T-helper 1 cell treated with Interleukin-12 subunit alpha and Interleukin-12 subunit beta and Interleukin-4 antibody, amounts not matched to agents 30 μg/mL and 1 μg/mL, for 36 hours (primary cell): Measurements from ENCODE around the gene VTA1.
"Not testable (repeated sequence)": the region's sequence is repeated elsewhere in the genome, so short reads cannot be mapped to it uniquely, and the experiment has no call there.

Experiments
- H3K27ac Mint-ChIP-seq: one replicate; pipeline ENCODE4 v1.8.0; 2021; ENCODE audit warnings: mild to moderate bottlenecking, mixed read lengths
- H3K27me3 Mint-ChIP-seq: one replicate; pipeline ENCODE4 v1.8.0; 2021; ENCODE audit warnings: low read depth, mixed read lengths
- H3K36me3 Mint-ChIP-seq: one replicate; pipeline ENCODE4 v1.8.0; 2021; ENCODE audit warnings: low read depth, mixed read lengths
- H3K4me1 Mint-ChIP-seq: one replicate; pipeline ENCODE4 v1.8.0; 2021; ENCODE audit warnings: low read depth, mixed read lengths
- H3K4me3 Mint-ChIP-seq: one replicate; pipeline ENCODE4 v1.8.0; 2021; ENCODE audit warnings: mild to moderate bottlenecking, moderate library complexity, mixed read lengths
- H3K9me3 Mint-ChIP-seq: one replicate; pipeline ENCODE4 v1.8.0; 2021; ENCODE audit warnings: mixed read lengths

Gene VTA1

GRCh38 chr6:142146828-142147662, at the start of gene VTA1, which contains the start of gene NMBR:
Gene VTA1, plus strand, starts transcription at chr6:142147263. Its CDS starts 25 bp downstream, at chr6:142147288.
Gene NMBR, minus strand, starts transcription at chr6:142147122. Its CDS starts 58,464 bp downstream, at chr6:142088658.
- Mint-ChIP-seq H3K27me3 (no peaks in the 10 kb centered on the region), H3K36me3 (peaks cover 15% of the 10 kb centered on the region), H3K9me3 (peaks cover 5% of the 10 kb centered on the region), H3K4me1 (peaks cover 36% of the 10 kb centered on the region), H3K27ac (peak within 1 kb of the TSS; percentile 80), H3K4me3 (peak within 1 kb of the TSS; percentile 91)

- H3K27ac Mint-ChIP-seq, H3K4me3 Mint-ChIP-seq, H3K36me3 Mint-ChIP-seq, H3K4me1 Mint-ChIP-seq, H3K27me3 Mint-ChIP-seq, H3K9me3 Mint-ChIP-seq: not testable (repeated sequence)
Measured at GRCh38 chr6:142104820-142105219, 42.2 kb upstream of the VTA1 start.

- not testable (repeated sequence) for H3K27me3 Mint-ChIP-seq, H3K9me3 Mint-ChIP-seq, H3K4me1 Mint-ChIP-seq, H3K4me3 Mint-ChIP-seq, H3K27ac Mint-ChIP-seq, H3K36me3 Mint-ChIP-seq
Measured at GRCh38 chr6:142110820-142111219, 36.2 kb upstream of the VTA1 start.

GRCh38 chr6:142112451-142113061, 34.5 kb upstream of the VTA1 start:
- H3K4me3 Mint-ChIP-seq: no peak overlapping the region
- H3K27ac Mint-ChIP-seq: no peak overlapping the region
- no peaks in the 10 kb centered on the region for H3K9me3 Mint-ChIP-seq
- H3K27me3 Mint-ChIP-seq: peaks cover 5% of the 10 kb centered on the region
- H3K4me1 Mint-ChIP-seq: no peaks in the 10 kb centered on the region
- no peaks in the 10 kb centered on the region for H3K36me3 Mint-ChIP-seq

- Mint-ChIP-seq H3K36me3 (no peaks in the 10 kb centered on the region), H3K9me3 (no peaks in the 10 kb centered on the region), H3K4me1 (no peaks in the 10 kb centered on the region), H3K27me3 (peaks cover 18% of the 10 kb centered on the region), H3K4me3 (no peak overlapping the region), H3K27ac (no peak overlapping the region)
Measured at GRCh38 chr6:142117366-142117765, 29.7 kb upstream of the VTA1 start.

- Mint-ChIP-seq H3K4me3 (no peak overlapping the region), H3K9me3 (no peaks in the 10 kb centered on the region), H3K27ac (no peak overlapping the region), H3K27me3 (peaks cover 18% of the 10 kb centered on the region), H3K36me3 (no peaks in the 10 kb centered on the region), H3K4me1 (no peaks in the 10 kb centered on the region)
Measured at GRCh38 chr6:142118328-142118727, 28.7 kb upstream of the VTA1 start.

GRCh38 chr6:142118925-142119324, 28.1 kb upstream of the VTA1 start:
- Mint-ChIP-seq H3K4me1 (no peaks in the 10 kb centered on the region), H3K27ac (no peak overlapping the region), H3K27me3 (peaks cover 18% of the 10 kb centered on the region), H3K9me3 (no peaks in the 10 kb centered on the region), H3K4me3 (no peak overlapping the region), H3K36me3 (no peaks in the 10 kb centered on the region)

- H3K36me3 Mint-ChIP-seq: no peaks in the 10 kb centered on the region
- H3K4me1 Mint-ChIP-seq: no peaks in the 10 kb centered on the region
- no peak overlapping the region for H3K4me3 Mint-ChIP-seq
- no peaks in the 10 kb centered on the region for H3K9me3 Mint-ChIP-seq
- H3K27me3 Mint-ChIP-seq: peaks cover 20% of the 10 kb centered on the region
- no peak overlapping the region for H3K27ac Mint-ChIP-seq
Measured at GRCh38 chr6:142121342-142121741, 25.7 kb upstream of the VTA1 start.

- Mint-ChIP-seq H3K27ac (no peak overlapping the region), H3K27me3 (peaks cover 37% of the 10 kb centered on the region)
Measured at GRCh38 chr6:142130814-142131213, 16.2 kb upstream of the VTA1 start.

GRCh38 chr6:142132625-142133024, 14.4 kb upstream of the VTA1 start, which contains the start of gene GJE1:
Gene GJE1, plus strand, starts transcription at chr6:142132925. Its CDS starts 234 bp downstream, at chr6:142133159.
- no peaks in the 10 kb centered on the region for H3K4me1 Mint-ChIP-seq
- peaks cover 32% of the 10 kb centered on the region for H3K27me3 Mint-ChIP-seq
- H3K9me3 Mint-ChIP-seq: no peaks in the 10 kb centered on the region
- no peak within 1 kb of the TSS for H3K27ac Mint-ChIP-seq
- H3K36me3 Mint-ChIP-seq: no peaks in the 10 kb centered on the region
- no peak within 1 kb of the TSS for H3K4me3 Mint-ChIP-seq

More at GRCh38 chr6:142130814-142131213, 16.2 kb upstream of the VTA1 start:
- no peaks in the 10 kb centered on the region for H3K9me3 Mint-ChIP-seq
- H3K4me3 Mint-ChIP-seq: no peak overlapping the region
- no peaks in the 10 kb centered on the region for H3K4me1 Mint-ChIP-seq
- no peaks in the 10 kb centered on the region for H3K36me3 Mint-ChIP-seq

GRCh38 chr6:142138876-142139275, 8.2 kb upstream of the VTA1 start:
- H3K4me3 Mint-ChIP-seq: no peak overlapping the region
- H3K27ac Mint-ChIP-seq: no peak overlapping the region
- peaks cover 6% of the 10 kb centered on the region for H3K27me3 Mint-ChIP-seq
- H3K4me1 Mint-ChIP-seq: no peaks in the 10 kb centered on the region
- H3K9me3 Mint-ChIP-seq: no peaks in the 10 kb centered on the region
- H3K36me3 Mint-ChIP-seq: no peaks in the 10 kb centered on the region

- H3K4me3 Mint-ChIP-seq, H3K27me3 Mint-ChIP-seq, H3K27ac Mint-ChIP-seq, H3K36me3 Mint-ChIP-seq, H3K9me3 Mint-ChIP-seq, H3K4me1 Mint-ChIP-seq: not testable (repeated sequence)
Measured at GRCh38 chr6:142141531-142141930, 5.5 kb upstream of the VTA1 start.

- Mint-ChIP-seq H3K4me3 (no peak overlapping the region), H3K27me3 (no peaks in the 10 kb centered on the region)
Measured at GRCh38 chr6:142152746-142153145, 5.7 kb downstream of the VTA1 start.

GRCh38 chr6:142153196-142153595, 6.1 kb downstream of the VTA1 start:
- Mint-ChIP-seq H3K27ac (no peak overlapping the region), H3K27me3 (no peaks in the 10 kb centered on the region), H3K36me3 (peaks cover 11% of the 10 kb centered on the region), H3K4me3 (no peak overlapping the region), H3K9me3 (no peaks in the 10 kb centered on the region), H3K4me1 (peaks cover 28% of the 10 kb centered on the region)

More at GRCh38 chr6:142152746-142153145, 5.7 kb downstream of the VTA1 start:
- no peak overlapping the region for H3K27ac Mint-ChIP-seq
- peaks cover 12% of the 10 kb centered on the region for H3K36me3 Mint-ChIP-seq
- H3K9me3 Mint-ChIP-seq: no peaks in the 10 kb centered on the region
- H3K4me1 Mint-ChIP-seq: peaks cover 32% of the 10 kb centered on the region

GRCh38 chr6:142154336-142154735, 7.3 kb downstream of the VTA1 start:
- no peak overlapping the region for H3K27ac Mint-ChIP-seq
- no peak overlapping the region for H3K4me3 Mint-ChIP-seq
- peaks cover 21% of the 10 kb centered on the region for H3K4me1 Mint-ChIP-seq
- H3K36me3 Mint-ChIP-seq: peaks cover 7% of the 10 kb centered on the region
- H3K9me3 Mint-ChIP-seq: no peaks in the 10 kb centered on the region
- no peaks in the 10 kb centered on the region for H3K27me3 Mint-ChIP-seq
